K562 (cell line): Measurements from ENCODE around the gene GBA2. TPM values are rescaled to one million over a fixed set of nuclear protein-coding genes. Genes with fewer than 3 reads are reported as not detected.

Source experiments
- ATAC-seq: fragments of 200-7000 bp; cut with Tn5 transposase; 3 replicates; pipeline ENCODE4 v1.9.1; 2020; ENCODE audit warnings: moderate library complexity
- BruUV-seq: library from RNA; stranded (reverse); fragments of 400-500 nt; replicated peaks from 2 replicates; lab custom pipeline; 2021; lab: Mats Ljungman, UMichigan
- CTCF ChIA-PET: fragments of 300-600 bp; formaldehyde crosslinking; extraction: SDS; loops from one replicate; lab custom pipeline; 2021; ENCODE audit warnings: low intra/inter-chr PET ratio; lab: Yijun Ruan, JAX
- POLR2A ChIA-PET: fragments of 300-600, 350-650 bp; sonication (Branson Sonifier 250); formaldehyde crosslinking; extraction: SDS; loops from one replicate; lab custom pipeline; 2021; ENCODE audit warnings: antibody characterized with exemption, inconsistent platforms; lab: Yijun Ruan, JAX
- DNase-seq, 4 experiments: peaks; one replicate each; pipeline versions ENCODE4 v3.0.0 to v3.0.0-alpha.2; 2011 to 2018; ENCODE audit warnings: low spot score in 3 of 4, mixed read lengths in 3 of 4; ENCODE audit errors: extremely low read depth in 1 of 4
- FAIRE-seq: peaks from 2 replicates; lab custom pipeline; 2011; peaks lifted over from hg19 to GRCh38; lab: Jason Lieb, UNC
- H2AFZ ChIP-seq: 2 replicates; pipeline ENCODE4 v1.6.0; 2011; ENCODE audit warnings: low read depth, low read length, control low read depth, inconsistent platforms
- H3K27ac ChIP-seq: fragments of 200-600 bp; 3 replicates; pipeline ENCODE4 v1.8.0; 2011; ENCODE audit warnings: low read depth, mild to moderate bottlenecking, control low read depth, inconsistent platforms, low read length, moderate library complexity, mixed read lengths; ENCODE audit errors: extremely low read depth
- H3K27me3 ChIP-seq, 2 experiments: fragments of 300-600 bp in 1 of 2; 2 replicates in 1 of 2; 3 replicates in 1 of 2; pipeline versions ENCODE4 v1.6.0 to v1.8.0; 2011; ENCODE audit warnings: inconsistent platforms in 2 of 2, low read length in 2 of 2, mild to moderate bottlenecking in 1 of 2, mixed read lengths in 1 of 2, moderate library complexity in 1 of 2; ENCODE audit not compliant: control insufficient read depth in 2 of 2, insufficient read depth in 2 of 2
- H3K36me3 ChIP-seq: fragments of 300-600 bp; 3 replicates; pipeline ENCODE4 v1.8.0; 2011; ENCODE audit warnings: mild to moderate bottlenecking, low read length, inconsistent platforms; ENCODE audit not compliant: control insufficient read depth, insufficient read depth
- H3K4me1 ChIP-seq, 2 experiments: fragments of 200-600 bp in 1 of 2; replicated peaks in 1 of 2; 2 replicates in 1 of 2; 3 replicates in 1 of 2; pipeline versions ENCODE4 v1.5.1 to v1.8.0; 2011; ENCODE audit warnings: inconsistent platforms in 2 of 2, low read length in 2 of 2, mild to moderate bottlenecking in 1 of 2, mixed read lengths in 1 of 2, moderate library complexity in 1 of 2; ENCODE audit not compliant: control insufficient read depth in 2 of 2, insufficient read depth in 2 of 2
- H3K4me2 ChIP-seq: 2 replicates; pipeline ENCODE4 v1.6.1; 2011; ENCODE audit warnings: low read length, control low read depth, inconsistent platforms, mixed read lengths; ENCODE audit not compliant: insufficient read depth
- H3K4me3 ChIP-seq: fragments of 200-600 bp; sonication (generic), shearing (Covaris generic); 2 replicates; pipeline ENCODE4 v1.5.1; 2016; ENCODE audit warnings: control low read depth, inconsistent platforms
- H3K79me2 ChIP-seq: fragments of 200-600 bp; 3 replicates; pipeline ENCODE4 v1.8.0; 2011; ENCODE audit warnings: low read length, inconsistent platforms; ENCODE audit not compliant: control insufficient read depth, insufficient read depth
- H3K9ac ChIP-seq, 2 experiments: 2 replicates each; pipeline versions ENCODE4 v1.6.0 to v1.6.1; 2011; ENCODE audit warnings: low read depth in 2 of 2, low read length in 2 of 2, control low read depth in 1 of 2, inconsistent platforms in 1 of 2, mild to moderate bottlenecking in 1 of 2, mixed read lengths in 1 of 2; ENCODE audit not compliant: insufficient read depth in 1 of 2
- H3K9me1 ChIP-seq: one replicate; pipeline ENCODE4 v1.6.0; 2011; ENCODE audit warnings: inconsistent platforms, mild to moderate bottlenecking, low read length, moderate library complexity; ENCODE audit not compliant: control insufficient read depth, insufficient read depth
- H3K9me3 ChIP-seq: replicated peaks from 2 replicates; pipeline ENCODE4 v1.5.1; 2011; ENCODE audit warnings: low read depth, low read length, inconsistent platforms; ENCODE audit not compliant: control insufficient read depth, insufficient read depth
- H4K20me1 ChIP-seq: replicated peaks from 2 replicates; pipeline ENCODE4 v1.6.1; 2011; ENCODE audit warnings: low read length, inconsistent platforms, mixed read lengths; ENCODE audit not compliant: control insufficient read depth, insufficient read depth
- ADNP ChIP-seq: fragments of 200-800 bp; sonication (Bioruptor generic); IDR thresholded peaks from 2 replicates; pipeline ENCODE4 v1.6.1; 2016; ENCODE audit warnings: missing genetic modification characterization, missing compliant biosample characterization
- ASH1L ChIP-seq: fragments of 450-650 bp; IDR thresholded peaks from 2 replicates; pipeline ENCODE4 v1.6.1; 2018; ENCODE audit warnings: borderline replicate concordance, mild to moderate bottlenecking, low read depth; ENCODE audit not compliant: partially characterized antibody
- GATA2 ChIP-seq: sonication (generic); formaldehyde crosslinking; IDR thresholded peaks from 2 replicates; pipeline ENCODE4 v1.4.0; 2020; ENCODE audit warnings: mild to moderate bottlenecking, missing genetic modification reagents
- HNRNPH1 ChIP-seq: fragments of 200-400 bp; formaldehyde crosslinking; optimal IDR thresholded peaks from 2 replicates; pipeline ENCODE3; 2017; ENCODE audit warnings: low read depth, mild to moderate bottlenecking, low read length, moderate library complexity
- KLF1 ChIP-seq: fragments of 450-650 bp; IDR thresholded peaks from 2 replicates; pipeline ENCODE4 v1.6.1; 2016; ENCODE audit warnings: missing genetic modification characterization, missing compliant biosample characterization
- POLR2A ChIP-seq: fragments of 450-650 bp; conservative IDR thresholded peaks from 2 replicates; pipeline ENCODE4 v1.6.1; 2016
- ZNF263 ChIP-seq: sonication (generic); formaldehyde crosslinking; IDR thresholded peaks from 2 replicates; pipeline ENCODE4 v1.8.0; 2022; ENCODE audit warnings: mild to moderate bottlenecking, missing genetic modification reagents, borderline replicate concordance
- WGBS: fragments of 100-300 bp; shearing (Covaris generic); methylation state at CpG from one replicate; pipeline ENCODE4 v1.1.6; 2016; ENCODE audit warnings: low coverage, mixed read lengths; ENCODE audit not compliant: insufficient coverage; ENCODE audit errors: missing lambda C conversion rate; 5-methylcytosine and 5-hydroxymethylcytosine counted together
- in situ Hi-C: fragments of 300-500 bp; cut with MboI; formaldehyde crosslinking; loops from 4 replicates; pipeline ENCODE4 v1.15.0; 2018; ENCODE audit warnings: inconsistent platforms, mixed read lengths
- intact Hi-C: fragments of 100-400 bp; cut with micrococcal nuclease; formaldehyde crosslinking; loops from 2 replicates; pipeline ENCODE4 v1.14.2; 2022
- polyA plus RNA-seq, 8 experiments: library from polyadenylated mRNA; depleted of rRNA in 4 of 8; stranded (reverse) in 5 of 8; unstranded in 3 of 8; fragments of >200 nt; fragmentation: Nextera tagmentation in 2 of 8; fragmentation: Illumina TruSeq in 1 of 8; extraction: Ambion mirVana in 2 of 8; extraction: Trizol in 1 of 8; gene quantifications; 2 replicates each; pipeline versions ENCODE4 v1.2.1 to v1.2.3, GENCODE V29; 2011 to 2014; ENCODE audit warnings: inconsistent platforms in 1 of 8, missing spikeins in 1 of 8
- total RNA-seq, 7 experiments: library from RNA; depleted of rRNA in 6 of 7; stranded (reverse); fragments of >200 nt in 6 of 7; fragmentation: Illumina TruSeq in 2 of 7; extraction: Trizol in 2 of 7; gene quantifications; 2 replicates each; pipeline versions ENCODE4 v1.2.1 to v1.2.3, GENCODE V29; 2011 to 2021; ENCODE audit warnings: low replicate concordance in 1 of 7
- TF ChIP-seq, protein P1 (sequence below): sonication (generic); IDR thresholded peaks from 2 replicates; pipeline ENCODE4 v1.6.1; 2016

GBA2 gene
- total and polyA plus RNA-seq, 9 of the 15 experiments (the other 6 are each of a cell fraction or from before 2014, with no cell fraction given): 14.1 to 60.4 (median 32.1) TPM

DNA sequence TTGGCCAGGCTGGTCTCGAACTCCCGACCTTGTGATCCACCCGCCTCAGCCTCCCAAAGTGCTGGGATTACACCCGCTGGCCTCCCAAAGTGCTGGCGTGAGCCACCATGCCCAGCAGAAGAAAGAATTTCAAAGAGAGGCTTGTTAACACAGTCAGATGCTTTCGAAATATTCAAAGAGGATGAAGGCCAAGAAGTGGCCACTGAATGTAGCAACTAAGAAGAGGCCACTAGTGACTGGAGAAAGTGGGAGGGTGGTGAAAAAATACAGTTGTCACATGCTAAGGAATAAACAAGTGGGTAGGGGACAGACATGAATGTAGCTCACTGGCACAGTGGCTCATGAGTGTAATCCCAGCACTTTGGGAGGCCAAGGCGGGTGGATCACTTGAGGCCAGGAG, 46.3 kb downstream of the GBA2 start:
- H4K20me1 ChIP-seq: no peaks in the 10 kb centered on the region
- in situ Hi-C loops (no loop called here), intact Hi-C loops (no loop called here)
- no peak overlapping the region for H3K4me3 ChIP-seq
- ATAC-seq (no peak), FAIRE-seq (no peak), DNase-seq (no peak)
- no peak overlapping the region for H3K27ac ChIP-seq
- no peak overlapping the region for H3K9ac ChIP-seq
- H3K9me1 ChIP-seq: peaks cover 3% of the 10 kb centered on the region
- CTCF ChIA-PET: no interaction called here
- no peak overlapping the region for H2AFZ ChIP-seq
- TF ChIP-seq, protein P1, sequence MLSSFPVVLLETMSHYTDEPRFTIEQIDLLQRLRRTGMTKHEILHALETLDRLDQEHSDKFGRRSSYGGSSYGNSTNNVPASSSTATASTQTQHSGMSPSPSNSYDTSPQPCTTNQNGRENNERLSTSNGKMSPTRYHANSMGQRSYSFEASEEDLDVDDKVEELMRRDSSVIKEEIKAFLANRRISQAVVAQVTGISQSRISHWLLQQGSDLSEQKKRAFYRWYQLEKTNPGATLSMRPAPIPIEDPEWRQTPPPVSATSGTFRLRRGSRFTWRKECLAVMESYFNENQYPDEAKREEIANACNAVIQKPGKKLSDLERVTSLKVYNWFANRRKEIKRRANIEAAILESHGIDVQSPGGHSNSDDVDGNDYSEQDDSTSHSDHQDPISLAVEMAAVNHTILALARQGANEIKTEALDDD: no peak
- no peak for TF ChIP-seq HNRNPH1
- no peaks in the 10 kb centered on the region for H3K9me3 ChIP-seq
- no peaks in the 10 kb centered on the region for H3K27me3 ChIP-seq
- H3K79me2 ChIP-seq: no peaks in the 10 kb centered on the region
- peaks cover 98% of the 10 kb centered on the region for H3K36me3 ChIP-seq
- BruUV-seq: no TSS peak
- 93% methylated on average over 2 of the region's 7 CpGs for WGBS
- POLR2A ChIA-PET: interaction anchor here (0.9 to 1.0 kb wide), 2 partner anchors 10 to 11 kb away, joined by 4 read pairs; no protein-coding TSS in a partner anchor
- no peaks in the 10 kb centered on the region; a peak in 1 of 5 replicates for H3K4me1 ChIP-seq
- no peak overlapping the region for H3K4me2 ChIP-seq

DNA sequence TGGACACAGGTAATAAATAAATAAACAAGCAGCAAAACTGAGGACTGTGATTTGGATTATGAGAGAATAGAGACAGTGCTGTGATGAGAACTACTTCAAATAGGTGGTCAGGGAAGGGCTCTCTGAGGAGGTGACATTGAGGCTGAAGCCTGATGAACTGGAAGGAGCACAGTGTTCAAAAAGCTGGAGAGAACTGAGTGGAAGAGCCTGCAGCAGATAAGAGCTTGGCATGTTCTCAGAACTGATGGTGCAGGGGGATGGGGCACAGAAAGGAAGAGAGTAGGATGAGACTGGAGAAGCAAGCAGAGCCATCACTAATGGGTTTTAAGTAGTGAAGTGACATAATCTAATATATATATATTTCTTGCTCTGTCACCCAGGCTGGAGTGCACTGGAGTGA, 48.1 kb downstream of the GBA2 start:
- in situ Hi-C loops: no loop called here
- Histone ChIP-seq H3K9me1 (no peaks in the 10 kb centered on the region), H3K36me3 (peaks cover 97% of the 10 kb centered on the region)

More for the DNA sequence above, 48.1 kb downstream of the GBA2 start:
- BruUV-seq: no TSS peak
- Histone ChIP-seq H3K27me3 (no peaks in the 10 kb centered on the region), H3K79me2 (no peaks in the 10 kb centered on the region), H4K20me1 (no peaks in the 10 kb centered on the region), H3K9me3 (no peaks in the 10 kb centered on the region), H3K9ac (no peak overlapping the region), H2AFZ (no peak overlapping the region), H3K4me2 (no peak overlapping the region), H3K4me3 (no peak overlapping the region), H3K4me1 (no peaks in the 10 kb centered on the region; a peak in 2 of 5 replicates), H3K27ac (no peak overlapping the region)
- no peak for FAIRE-seq
- ChIA-PET CTCF (no interaction called here), POLR2A (interaction anchor here (1.9 kb wide), 1 partner anchor 12 kb away, joined by 17 read pairs; no protein-coding TSS in a partner anchor)
- no peak for DNase-seq
- intact Hi-C loops: no loop called here
- no peak for TF ChIP-seq ASH1L
- no peak for TF ChIP-seq GATA2
- TF ChIP-seq KLF1 (tag): no peak
- no peak for TF ChIP-seq ZNF263 (CRISPR knock-in tag)
- no peak for TF ChIP-seq ADNP (tag)
- TF ChIP-seq POLR2A: 0 out of 2 replicates have a peak, but pooled peaks have one; percentile 21
- no peak for TF ChIP-seq HNRNPH1
- no peak for ATAC-seq
